CD4-positive, alpha-beta T cell (primary cell): ENCODE results near the gene KRTAP9-2. TPM values are rescaled to one million over a fixed set of nuclear protein-coding genes. Genes with fewer than 3 reads are reported as not detected.
"Not testable (repeated sequence)": the region's sequence is repeated elsewhere in the genome, so short reads cannot be mapped to it uniquely, and the experiment has no call there.

Experiments
- ATAC-seq: fragments of 200-7000 bp; cut with Tn5 transposase; one replicate; pipeline ENCODE4 v1.10.0; 2022; ENCODE audit warnings: mild to moderate bottlenecking; ENCODE audit not compliant: poor library complexity
- CTCF ChIA-PET: fragments of 350-600 bp; sonication (Branson Sonifier 250); formaldehyde crosslinking; loops from one replicate; lab custom pipeline; 2021; ENCODE audit warnings: antibody characterized with exemption, inconsistent platforms; lab: Charles Lee
- POLR2A ChIA-PET: fragments of 350-600 bp; sonication (Branson Sonifier 250); formaldehyde crosslinking; loops from one replicate; lab custom pipeline; 2021; ENCODE audit warnings: antibody characterized with exemption, inconsistent platforms; lab: Charles Lee
- DNase-seq, 14 experiments: peaks; one replicate each; pipeline ENCODE4 v3.0.0-alpha.2; 2013 to 2020; ENCODE audit warnings: mixed read lengths in 2 of 14
- H3K27ac ChIP-seq, 2 donors: one replicate each; pipeline versions ENCODE4 v1.5.1 to v1.7.0; 2013; ENCODE audit warnings: low read length in 2 of 2, low read depth in 1 of 2, mild to moderate bottlenecking in 1 of 2
- H3K27me3 ChIP-seq, 2 experiments: 1 replicate in 1 of 2; 2 replicates in 1 of 2; pipeline versions ENCODE4 v1.6.1 to v1.7.0; 2013; ENCODE audit warnings: low read length in 2 of 2, control low read depth in 1 of 2, mild to moderate bottlenecking in 1 of 2, moderate library complexity in 1 of 2; ENCODE audit not compliant: insufficient read depth in 2 of 2, control insufficient read depth in 1 of 2
- H3K36me3 ChIP-seq: one replicate; pipeline ENCODE4 v1.6.1; 2013; ENCODE audit warnings: low read length, control low read depth; ENCODE audit not compliant: insufficient read depth
- H3K4me1 ChIP-seq: one replicate; pipeline ENCODE4 v1.6.1; 2013; ENCODE audit warnings: low read length, control low read depth; ENCODE audit not compliant: insufficient read depth
- H3K4me3 ChIP-seq: one replicate; pipeline ENCODE4 v1.5.1; 2013; ENCODE audit warnings: mild to moderate bottlenecking, low read length, moderate library complexity
- H3K9me3 ChIP-seq, 2 experiments: 1 replicate in 1 of 2; 2 replicates in 1 of 2; pipeline versions ENCODE4 v1.6.1 to v1.7.0; 2013; ENCODE audit warnings: low read length in 2 of 2, mild to moderate bottlenecking in 2 of 2, control low read depth in 1 of 2, moderate library complexity in 1 of 2; ENCODE audit not compliant: control insufficient read depth in 1 of 2, insufficient read depth in 1 of 2
- H3K27ac Mint-ChIP-seq: one replicate; pipeline ENCODE4 v1.8.0; 2020; ENCODE audit warnings: mixed read lengths
- H3K27me3 Mint-ChIP-seq: one replicate; pipeline ENCODE4 v1.8.0; 2021; ENCODE audit warnings: mixed read lengths
- H3K36me3 Mint-ChIP-seq: one replicate; pipeline ENCODE4 v1.8.0; 2021; ENCODE audit warnings: low read depth, mixed read lengths
- H3K4me1 Mint-ChIP-seq: one replicate; pipeline ENCODE4 v1.8.0; 2021; ENCODE audit warnings: low read depth, mixed read lengths
- H3K4me3 Mint-ChIP-seq: one replicate; pipeline ENCODE4 v1.8.0; 2020; ENCODE audit warnings: mild to moderate bottlenecking, mixed read lengths
- H3K9me3 Mint-ChIP-seq: one replicate; pipeline ENCODE4 v1.8.0; 2020; ENCODE audit warnings: mixed read lengths
- intact Hi-C, 2 experiments: fragments of 100-400 bp; cut with DNase I in 1 of 2; cut with micrococcal nuclease in 1 of 2; formaldehyde crosslinking; loops; one replicate each; pipeline versions ENCODE4 v1.15.1 to v1.9.0; 2023 to 2025; cut with DNase I, micrococcal nuclease
- total RNA-seq, 174 experiments: library from RNA in 2 of 174; stranded (reverse) in 2 of 174; gene quantifications; one replicate each; pipeline ENCODE4 v1.2.3 and lab custom pipeline; 2021 to 2026
- TF ChIP-seq, protein P1 (sequence below): fragments of 200-600 bp; IDR thresholded peaks from one replicate; pipeline ENCODE4 v1.8.0; 2022; ENCODE audit warnings: antibody characterized with exemption, mild to moderate bottlenecking

Gene KRTAP9-2
- total RNA-seq, 2 experiments from 2014 or later = not detected

- ATAC-seq, CTCF ChIA-PET, H3K9me3 Mint-ChIP-seq, H3K4me3 Mint-ChIP-seq, H3K27ac ChIP-seq, H3K36me3 Mint-ChIP-seq, intact Hi-C loops, POLR2A ChIA-PET, DNase-seq, H3K36me3 ChIP-seq, H3K9me3 ChIP-seq, H3K4me3 ChIP-seq, H3K27ac Mint-ChIP-seq, H3K4me1 Mint-ChIP-seq, H3K4me1 ChIP-seq, H3K27me3 ChIP-seq: not testable (repeated sequence)
- peaks cover 28% of the 10 kb centered on the region for H3K27me3 Mint-ChIP-seq
Measured at GRCh38 chr17:41237949-41238437, 11.5 kb downstream of the KRTAP9-2 start, which contains the start of gene KRTAP9-8. Gene KRTAP9-8 (plus strand): TSS chr17:41237999. CDS start chr17:41238052, 53 bp downstream.

DNA sequence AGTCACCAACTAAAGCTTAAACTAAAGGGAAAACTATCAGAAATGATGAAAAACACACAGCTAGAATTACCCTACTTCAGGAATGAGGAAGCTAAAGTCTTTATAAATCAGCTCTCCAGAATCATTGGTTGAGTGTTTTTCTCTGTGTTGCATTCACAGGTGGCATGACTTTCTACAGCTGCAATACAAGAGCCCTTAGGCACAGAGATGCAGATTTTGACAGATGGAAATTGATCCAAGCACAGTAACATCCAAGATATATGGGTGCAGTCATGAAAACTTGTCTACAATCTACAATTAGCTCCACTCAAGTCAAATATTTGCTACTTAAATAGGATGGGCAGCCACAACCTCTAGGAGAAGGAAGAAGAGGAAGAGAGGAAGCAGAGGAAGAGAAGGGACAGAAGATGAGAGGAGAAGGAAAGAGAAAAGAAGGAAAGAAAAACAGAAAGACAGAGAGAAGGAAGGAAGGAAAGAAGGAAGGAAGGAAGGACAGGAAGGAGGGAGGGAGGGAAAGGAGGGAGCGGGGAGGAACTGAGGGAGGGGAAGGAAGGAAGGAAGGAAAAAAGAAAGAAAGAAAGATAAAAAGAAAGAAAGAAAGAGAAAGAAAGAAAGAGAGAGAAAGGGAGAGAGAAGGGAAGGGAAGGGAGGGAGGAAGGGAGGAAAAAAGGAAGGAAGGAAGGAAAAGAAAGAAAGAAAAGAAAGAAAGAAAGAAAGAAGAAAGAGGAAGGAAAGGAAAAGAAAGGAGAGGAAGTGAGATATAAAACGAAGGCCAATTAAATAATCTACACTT lies 20.7 kb downstream of the KRTAP9-2 start:
- ATAC-seq, H3K36me3 ChIP-seq, POLR2A ChIA-PET, H3K4me3 ChIP-seq, H3K36me3 Mint-ChIP-seq, H3K9me3 ChIP-seq, H3K27me3 Mint-ChIP-seq, H3K27me3 ChIP-seq, H3K4me1 ChIP-seq, H3K9me3 Mint-ChIP-seq, CTCF ChIA-PET, H3K27ac Mint-ChIP-seq, DNase-seq, intact Hi-C loops, H3K27ac ChIP-seq, H3K4me1 Mint-ChIP-seq, H3K4me3 Mint-ChIP-seq: not testable (repeated sequence)

DNA sequence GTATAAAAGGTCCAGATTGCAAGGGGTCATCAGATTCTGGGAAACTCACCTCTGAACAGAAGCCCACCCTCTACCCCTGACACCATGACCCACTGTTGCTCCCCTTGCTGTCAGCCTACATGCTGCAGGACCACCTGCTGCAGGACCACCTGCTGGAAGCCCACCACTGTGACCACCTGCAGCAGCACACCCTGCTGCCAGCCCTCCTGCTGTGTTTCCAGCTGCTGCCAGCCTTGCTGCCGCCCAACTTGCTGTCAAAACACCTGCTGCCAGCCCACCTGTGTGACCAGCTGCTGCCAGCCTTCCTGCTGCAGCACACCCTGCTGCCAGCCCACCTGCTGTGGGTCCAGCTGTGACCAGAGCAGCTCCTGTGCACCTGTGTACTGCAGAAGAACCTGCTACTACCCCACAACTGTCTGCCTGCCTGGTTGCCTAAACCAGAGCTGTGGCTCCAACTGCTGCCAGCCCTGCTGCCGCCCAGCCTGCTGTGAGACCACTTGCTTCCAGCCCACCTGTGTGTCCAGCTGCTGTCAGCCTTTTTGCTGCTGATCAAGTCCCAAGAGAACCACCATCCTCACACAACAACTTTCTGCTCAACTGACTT lies 23.3 kb downstream of the KRTAP9-2 start, which contains the start of gene KRTAP9-4:
Gene KRTAP9-4, plus strand, starts transcription at position 51 of the 604 bp plus-strand sequence. Its CDS starts 34 bp downstream, at position 85.
- CTCF ChIA-PET, H3K4me1 ChIP-seq, H3K9me3 ChIP-seq, H3K27ac Mint-ChIP-seq, H3K4me3 Mint-ChIP-seq, H3K36me3 ChIP-seq, ATAC-seq, POLR2A ChIA-PET, H3K27me3 Mint-ChIP-seq, H3K9me3 Mint-ChIP-seq, H3K27me3 ChIP-seq, H3K4me1 Mint-ChIP-seq, H3K27ac ChIP-seq, H3K4me3 ChIP-seq, H3K36me3 Mint-ChIP-seq, DNase-seq: not testable (repeated sequence)
- intact Hi-C loops = loop anchor here in 1 of 2 experiments (5.0 kb wide), 1 partner anchor 43 kb away; no protein-coding TSS in a partner anchor

- no peak overlapping the region for H3K27ac Mint-ChIP-seq
- Histone ChIP-seq H3K27ac (no peak overlapping the region), H3K27me3 (no peaks in the 10 kb centered on the region), H3K4me1 (no peaks in the 10 kb centered on the region), H3K4me3 (no peak overlapping the region), H3K9me3 (no peaks in the 10 kb centered on the region), H3K36me3 (no peaks in the 10 kb centered on the region)
- CTCF ChIA-PET = no interaction called here
- no peak overlapping the region for H3K4me3 Mint-ChIP-seq
- no peaks in the 10 kb centered on the region for H3K9me3 Mint-ChIP-seq
- no peaks in the 10 kb centered on the region for H3K4me1 Mint-ChIP-seq
- POLR2A ChIA-PET = no interaction called here
- H3K36me3 Mint-ChIP-seq = no peaks in the 10 kb centered on the region
- TF ChIP-seq, protein P1, sequence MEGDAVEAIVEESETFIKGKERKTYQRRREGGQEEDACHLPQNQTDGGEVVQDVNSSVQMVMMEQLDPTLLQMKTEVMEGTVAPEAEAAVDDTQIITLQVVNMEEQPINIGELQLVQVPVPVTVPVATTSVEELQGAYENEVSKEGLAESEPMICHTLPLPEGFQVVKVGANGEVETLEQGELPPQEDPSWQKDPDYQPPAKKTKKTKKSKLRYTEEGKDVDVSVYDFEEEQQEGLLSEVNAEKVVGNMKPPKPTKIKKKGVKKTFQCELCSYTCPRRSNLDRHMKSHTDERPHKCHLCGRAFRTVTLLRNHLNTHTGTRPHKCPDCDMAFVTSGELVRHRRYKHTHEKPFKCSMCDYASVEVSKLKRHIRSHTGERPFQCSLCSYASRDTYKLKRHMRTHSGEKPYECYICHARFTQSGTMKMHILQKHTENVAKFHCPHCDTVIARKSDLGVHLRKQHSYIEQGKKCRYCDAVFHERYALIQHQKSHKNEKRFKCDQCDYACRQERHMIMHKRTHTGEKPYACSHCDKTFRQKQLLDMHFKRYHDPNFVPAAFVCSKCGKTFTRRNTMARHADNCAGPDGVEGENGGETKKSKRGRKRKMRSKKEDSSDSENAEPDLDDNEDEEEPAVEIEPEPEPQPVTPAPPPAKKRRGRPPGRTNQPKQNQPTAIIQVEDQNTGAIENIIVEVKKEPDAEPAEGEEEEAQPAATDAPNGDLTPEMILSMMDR = no peak
- H3K27me3 Mint-ChIP-seq = peaks cover 9% of the 10 kb centered on the region
- no peak for DNase-seq
- intact Hi-C loops = loop anchor here in 1 of 2 experiments (5.0 kb wide), 1 partner anchor 41 kb away; no protein-coding TSS in a partner anchor
- no peak for ATAC-seq
Measured at GRCh38 chr17:41251261-41251660, 24.8 kb downstream of the KRTAP9-2 start.
